OCI-LY3 (cell line): Measurements from ENCODE around the gene OVOL2.

Source experiments
- H2AFZ ChIP-seq: fragments of 200-600, 300-600 bp; shearing (Covaris generic); 2 replicates; pipeline ENCODE4 v1.6.0; 2014; ENCODE audit warnings: antibody characterized with exemption, low read depth, low read length
- H3K27ac ChIP-seq: fragments of 200-600, 300-600 bp; sonication (generic); 2 replicates; pipeline ENCODE4 v1.5.1; 2014; ENCODE audit warnings: mild to moderate bottlenecking, low read length, moderate library complexity, mixed read lengths
- H3K27me3 ChIP-seq: fragments of 200-600, 300-600 bp; sonication (generic); 2 replicates; pipeline ENCODE4 v1.6.1; 2014; ENCODE audit warnings: low read depth, low read length, mixed read lengths
- H3K36me3 ChIP-seq: fragments of 200-600, 300-600 bp; sonication (generic); replicated peaks from 2 replicates; pipeline ENCODE3; 2014; ENCODE audit warnings: low read depth, low read length, mixed read lengths
- H3K4me1 ChIP-seq: fragments of 300-600, 200-600 bp; sonication (generic); 2 replicates; pipeline ENCODE4 v1.6.1; 2014; ENCODE audit warnings: low read length, mixed read lengths
- H3K4me2 ChIP-seq: fragments of 200-600, 300-600 bp; sonication (generic); 2 replicates; pipeline ENCODE4 v1.6.1; 2014; ENCODE audit warnings: low read length, mixed read lengths
- H3K4me3 ChIP-seq: fragments of 300-600, 200-600 bp; sonication (generic); 2 replicates; pipeline ENCODE4 v1.5.1; 2014; ENCODE audit warnings: antibody characterized with exemption, mild to moderate bottlenecking, low read length, moderate library complexity
- H3K79me2 ChIP-seq: fragments of 300-600, 200-600 bp; shearing (Covaris generic); 2 replicates; pipeline ENCODE4 v1.6.1; 2014; ENCODE audit warnings: mild to moderate bottlenecking, low read length, mixed read lengths
- H3K9ac ChIP-seq: fragments of 300-600, 200-600 bp; shearing (Covaris generic); 2 replicates; pipeline ENCODE4 v1.6.0; 2014; ENCODE audit warnings: mild to moderate bottlenecking, low read length, moderate library complexity
- H3K9me3 ChIP-seq: fragments of 200-600, 300-600 bp; shearing (Covaris generic); 2 replicates; pipeline ENCODE4 v1.6.1; 2014; ENCODE audit warnings: low read length, mixed read lengths; ENCODE audit not compliant: insufficient read depth
- H4K20me1 ChIP-seq: fragments of 200-600, 300-600 bp; sonication (generic); 2 replicates; pipeline ENCODE4 v1.6.1; 2016; ENCODE audit warnings: low read length, mixed read lengths; ENCODE audit not compliant: insufficient read depth
- CTCF ChIP-seq: fragments of 200-600, 300-600 bp; sonication (generic); IDR thresholded peaks from 2 replicates; pipeline ENCODE4 v1.5.1; 2014; ENCODE audit warnings: antibody characterized with exemption, low read length, low read depth
- EZH2phosphoT487 ChIP-seq: fragments of 200-600 bp; shearing (Covaris generic); IDR thresholded peaks from 2 replicates; pipeline ENCODE4 v1.6.1; 2018; ENCODE audit warnings: antibody characterized with exemption, mixed run types, low read depth

The OVOL2 gene

GRCh38 chr20:18004384-18005031 lies 53.2 kb downstream of the OVOL2 start:
- no peak for TF ChIP-seq CTCF
- TF ChIP-seq EZH2phosphoT487: no peak
- Histone ChIP-seq H3K27ac (peak overlapping the region; percentile 44; the same call in 1 of the 2 replicates), H3K36me3 (no peaks in the 10 kb centered on the region), H3K4me2 (peak overlapping the region; percentile 76), H3K79me2 (no peaks in the 10 kb centered on the region), H3K4me3 (peak overlapping the region; percentile 61; the same call in 1 of the 2 replicates), H2AFZ (no peak overlapping the region), H3K9me3 (no peaks in the 10 kb centered on the region), H3K9ac (peak overlapping the region; percentile 41; the same call in 1 of the 2 replicates), H3K27me3 (peaks cover under 1% of the 10 kb centered on the region; the same call in 1 of the 2 replicates), H4K20me1 (no peaks in the 10 kb centered on the region), H3K4me1 (peaks cover 30% of the 10 kb centered on the region)

GRCh38 chr20:18003897-18004296 lies 53.8 kb downstream of the OVOL2 start:
- Histone ChIP-seq H3K4me3 (peak overlapping the region; percentile 14; the same call in 1 of the 2 replicates), H3K4me1 (peaks cover 30% of the 10 kb centered on the region), H3K79me2 (no peaks in the 10 kb centered on the region), H3K27ac (peak overlapping the region; percentile 44), H4K20me1 (no peaks in the 10 kb centered on the region), H3K9me3 (no peaks in the 10 kb centered on the region), H3K9ac (no peak overlapping the region), H3K27me3 (peaks cover 7% of the 10 kb centered on the region; the same call in 1 of the 2 replicates), H2AFZ (no peak overlapping the region), H3K4me2 (peak overlapping the region; percentile 76), H3K36me3 (no peaks in the 10 kb centered on the region)
- no peak for TF ChIP-seq EZH2phosphoT487
- TF ChIP-seq CTCF: no peak

GRCh38 chr20:18001131-18001921 lies 56.4 kb downstream of the OVOL2 start:
- H3K79me2 ChIP-seq: no peaks in the 10 kb centered on the region
- no peaks in the 10 kb centered on the region for H3K9me3 ChIP-seq
- no peaks in the 10 kb centered on the region for H4K20me1 ChIP-seq
- H3K27ac ChIP-seq: no peak overlapping the region
- no peak overlapping the region for H3K4me2 ChIP-seq
- H3K4me1 ChIP-seq: peaks cover 52% of the 10 kb centered on the region
- no peak overlapping the region for H3K9ac ChIP-seq
- no peak overlapping the region for H2AFZ ChIP-seq
- no peaks in the 10 kb centered on the region for H3K36me3 ChIP-seq
- TF ChIP-seq EZH2phosphoT487: no peak
- no peak for TF ChIP-seq CTCF
- H3K27me3 ChIP-seq: peaks cover 27% of the 10 kb centered on the region
- H3K4me3 ChIP-seq: no peak overlapping the region

GRCh38 chr20:17999566-17999965 lies 58.1 kb downstream of the OVOL2 start:
- no peaks in the 10 kb centered on the region for H3K79me2 ChIP-seq
- no peak overlapping the region for H2AFZ ChIP-seq
- H3K4me2 ChIP-seq: no peak overlapping the region
- H3K9me3 ChIP-seq: no peaks in the 10 kb centered on the region
- H3K4me1 ChIP-seq: peaks cover 45% of the 10 kb centered on the region
- no peak overlapping the region for H3K27ac ChIP-seq
- no peak overlapping the region for H3K4me3 ChIP-seq
- H3K27me3 ChIP-seq: peaks cover 27% of the 10 kb centered on the region
- no peak overlapping the region for H3K9ac ChIP-seq
- no peaks in the 10 kb centered on the region for H4K20me1 ChIP-seq
- no peak for TF ChIP-seq CTCF
- no peak for TF ChIP-seq EZH2phosphoT487
- no peaks in the 10 kb centered on the region for H3K36me3 ChIP-seq
